A549 (cell line): Measurements from ENCODE around the gene MOSPD3.

Experiments
- RCOR1 ChIP-seq: fragments of 150-350 bp; IDR thresholded peaks from 2 replicates; pipeline ENCODE4 v1.6.1; 2014; ENCODE audit warnings: antibody characterized with exemption, low read length, low read depth
- TF ChIP-seq, protein P1 (sequence below): fragments of 250-450 bp; sonication (Bioruptor Pico); IDR thresholded peaks from 2 replicates; pipeline ENCODE4 v1.5.0; 2021; ENCODE audit warnings: mild to moderate bottlenecking, moderate library complexity, borderline replicate concordance
- TF ChIP-seq, protein P2 (sequence below): fragments of >200 bp; sonication (Bioruptor Twin); formaldehyde crosslinking; IDR thresholded peaks from 3 replicates; pipeline ENCODE4 v1.5.1; 2016
- TF ChIP-seq, protein P3 (sequence below): fragments of 150-350 bp; IDR thresholded peaks from 2 replicates; pipeline ENCODE4 v1.6.1; 2014; ENCODE audit warnings: low read depth, mild to moderate bottlenecking, low read length

DNA sequence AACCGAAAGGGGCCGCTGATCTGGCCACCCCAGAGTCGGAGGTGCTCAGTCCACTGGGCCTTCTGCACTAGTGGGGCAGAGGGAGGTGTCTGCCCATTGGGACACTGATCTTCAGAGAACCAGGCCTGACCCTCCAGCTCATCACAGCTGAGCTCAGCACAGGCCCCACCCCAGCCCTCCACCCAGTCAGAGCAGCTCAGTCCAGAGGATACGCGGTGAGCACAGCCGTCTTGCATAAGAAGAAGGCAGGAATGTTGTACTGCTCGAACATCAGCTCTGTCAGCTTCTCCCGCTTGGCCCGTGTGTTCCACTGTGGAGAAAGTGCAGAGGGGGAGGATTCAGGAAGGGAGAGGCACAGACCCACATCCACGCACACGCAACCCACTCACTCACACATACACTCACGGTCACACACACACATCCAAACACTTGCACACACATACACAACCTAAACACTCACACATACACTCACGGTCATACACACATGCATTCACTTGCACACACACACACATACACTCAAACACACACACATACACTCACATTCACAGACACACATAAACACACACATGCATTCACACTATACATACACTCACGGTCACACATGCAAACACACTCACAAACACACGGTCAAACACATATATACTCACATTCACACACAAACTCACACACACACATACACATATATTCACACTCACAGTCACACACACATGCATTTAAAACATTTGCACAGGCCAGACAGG, 37.7 kb downstream of the MOSPD3 start:
- TF ChIP-seq, protein P1, sequence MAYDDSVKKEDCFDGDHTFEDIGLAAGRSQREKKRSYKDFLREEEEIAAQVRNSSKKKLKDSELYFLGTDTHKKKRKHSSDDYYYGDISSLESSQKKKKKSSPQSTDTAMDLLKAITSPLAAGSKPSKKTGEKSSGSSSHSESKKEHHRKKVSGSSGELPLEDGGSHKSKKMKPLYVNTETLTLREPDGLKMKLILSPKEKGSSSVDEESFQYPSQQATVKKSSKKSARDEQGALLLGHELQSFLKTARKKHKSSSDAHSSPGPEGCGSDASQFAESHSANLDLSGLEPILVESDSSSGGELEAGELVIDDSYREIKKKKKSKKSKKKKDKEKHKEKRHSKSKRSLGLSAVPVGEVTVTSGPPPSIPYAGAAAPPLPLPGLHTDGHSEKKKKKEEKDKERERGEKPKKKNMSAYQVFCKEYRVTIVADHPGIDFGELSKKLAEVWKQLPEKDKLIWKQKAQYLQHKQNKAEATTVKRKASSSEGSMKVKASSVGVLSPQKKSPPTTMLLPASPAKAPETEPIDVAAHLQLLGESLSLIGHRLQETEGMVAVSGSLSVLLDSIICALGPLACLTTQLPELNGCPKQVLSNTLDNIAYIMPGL (CRISPR knock-in tag): no peak
- TF ChIP-seq, protein P2, sequence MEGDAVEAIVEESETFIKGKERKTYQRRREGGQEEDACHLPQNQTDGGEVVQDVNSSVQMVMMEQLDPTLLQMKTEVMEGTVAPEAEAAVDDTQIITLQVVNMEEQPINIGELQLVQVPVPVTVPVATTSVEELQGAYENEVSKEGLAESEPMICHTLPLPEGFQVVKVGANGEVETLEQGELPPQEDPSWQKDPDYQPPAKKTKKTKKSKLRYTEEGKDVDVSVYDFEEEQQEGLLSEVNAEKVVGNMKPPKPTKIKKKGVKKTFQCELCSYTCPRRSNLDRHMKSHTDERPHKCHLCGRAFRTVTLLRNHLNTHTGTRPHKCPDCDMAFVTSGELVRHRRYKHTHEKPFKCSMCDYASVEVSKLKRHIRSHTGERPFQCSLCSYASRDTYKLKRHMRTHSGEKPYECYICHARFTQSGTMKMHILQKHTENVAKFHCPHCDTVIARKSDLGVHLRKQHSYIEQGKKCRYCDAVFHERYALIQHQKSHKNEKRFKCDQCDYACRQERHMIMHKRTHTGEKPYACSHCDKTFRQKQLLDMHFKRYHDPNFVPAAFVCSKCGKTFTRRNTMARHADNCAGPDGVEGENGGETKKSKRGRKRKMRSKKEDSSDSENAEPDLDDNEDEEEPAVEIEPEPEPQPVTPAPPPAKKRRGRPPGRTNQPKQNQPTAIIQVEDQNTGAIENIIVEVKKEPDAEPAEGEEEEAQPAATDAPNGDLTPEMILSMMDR: no peak
- no peak for TF ChIP-seq RCOR1
- TF ChIP-seq, protein P3, sequence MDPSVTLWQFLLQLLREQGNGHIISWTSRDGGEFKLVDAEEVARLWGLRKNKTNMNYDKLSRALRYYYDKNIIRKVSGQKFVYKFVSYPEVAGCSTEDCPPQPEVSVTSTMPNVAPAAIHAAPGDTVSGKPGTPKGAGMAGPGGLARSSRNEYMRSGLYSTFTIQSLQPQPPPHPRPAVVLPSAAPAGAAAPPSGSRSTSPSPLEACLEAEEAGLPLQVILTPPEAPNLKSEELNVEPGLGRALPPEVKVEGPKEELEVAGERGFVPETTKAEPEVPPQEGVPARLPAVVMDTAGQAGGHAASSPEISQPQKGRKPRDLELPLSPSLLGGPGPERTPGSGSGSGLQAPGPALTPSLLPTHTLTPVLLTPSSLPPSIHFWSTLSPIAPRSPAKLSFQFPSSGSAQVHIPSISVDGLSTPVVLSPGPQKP: no peak
